ENCODE results near the gene BTNL3.

DNA sequence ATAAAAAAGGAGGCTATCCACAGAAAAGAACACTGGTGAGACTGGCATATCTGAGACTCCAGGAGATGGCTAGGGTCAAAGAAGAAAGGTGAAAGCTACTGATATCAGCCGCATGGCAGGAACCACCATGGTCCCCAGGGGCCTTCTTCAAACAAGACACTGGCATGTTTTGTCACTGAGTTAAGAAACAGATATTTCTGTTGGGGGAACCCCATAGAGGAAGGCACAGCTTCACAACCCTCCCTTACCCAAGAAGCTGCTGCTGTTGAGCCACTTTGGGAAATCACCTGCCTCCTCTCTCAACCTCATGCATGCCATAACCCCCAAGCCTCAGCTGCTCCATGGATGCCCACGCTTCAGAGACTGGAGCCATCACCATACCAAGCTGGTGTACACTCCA is 13.3 kb upstream of the BTNL3 start:
- no peak for TF ChIP-seq EP300 (IDR thresholded peaks at IDR 0.05)
- TF ChIP-seq, protein P1, sequence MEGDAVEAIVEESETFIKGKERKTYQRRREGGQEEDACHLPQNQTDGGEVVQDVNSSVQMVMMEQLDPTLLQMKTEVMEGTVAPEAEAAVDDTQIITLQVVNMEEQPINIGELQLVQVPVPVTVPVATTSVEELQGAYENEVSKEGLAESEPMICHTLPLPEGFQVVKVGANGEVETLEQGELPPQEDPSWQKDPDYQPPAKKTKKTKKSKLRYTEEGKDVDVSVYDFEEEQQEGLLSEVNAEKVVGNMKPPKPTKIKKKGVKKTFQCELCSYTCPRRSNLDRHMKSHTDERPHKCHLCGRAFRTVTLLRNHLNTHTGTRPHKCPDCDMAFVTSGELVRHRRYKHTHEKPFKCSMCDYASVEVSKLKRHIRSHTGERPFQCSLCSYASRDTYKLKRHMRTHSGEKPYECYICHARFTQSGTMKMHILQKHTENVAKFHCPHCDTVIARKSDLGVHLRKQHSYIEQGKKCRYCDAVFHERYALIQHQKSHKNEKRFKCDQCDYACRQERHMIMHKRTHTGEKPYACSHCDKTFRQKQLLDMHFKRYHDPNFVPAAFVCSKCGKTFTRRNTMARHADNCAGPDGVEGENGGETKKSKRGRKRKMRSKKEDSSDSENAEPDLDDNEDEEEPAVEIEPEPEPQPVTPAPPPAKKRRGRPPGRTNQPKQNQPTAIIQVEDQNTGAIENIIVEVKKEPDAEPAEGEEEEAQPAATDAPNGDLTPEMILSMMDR (IDR thresholded peaks at IDR 0.05) = no peak
